ENCODE results near the gene CBX3. TPM values are rescaled to one million over a fixed set of nuclear protein-coding genes. Genes with fewer than 3 reads are reported as not detected.
"Not testable (repeated sequence)": the region's sequence is repeated elsewhere in the genome, so short reads cannot be mapped to it uniquely, and the experiment has no call there.

The CBX3 gene
- total RNA-seq, 6 experiments from 2014 or later, result 115 to 150 (median 140) TPM

- Mint-ChIP-seq H3K27me3 (ENCODE audit: insufficient read depth) (no peaks in the 10 kb centered on the region; the same call in none of the 2 replicates), H3K36me3 (ENCODE audit: low read depth) (no peaks in the 10 kb centered on the region; the same call in 1 of the 2 replicates), H3K4me1 (ENCODE audit: low read depth) (peaks cover 29% of the 10 kb centered on the region), H3K9me3 (no peaks in the 10 kb centered on the region), H3K4me3 (no peak overlapping the region), H3K27ac (no peak overlapping the region)
- DNase-seq, result no peak
- no peak for TF ChIP-seq CTCF (IDR thresholded peaks at IDR 0.05)
These were observed 39.1 kb upstream of the CBX3 start for GRCh38 chr7:26162431-26162830.

- H3K27me3 Mint-ChIP-seq (ENCODE audit: insufficient read depth); H3K36me3 Mint-ChIP-seq (ENCODE audit: low read depth); H3K27ac Mint-ChIP-seq; DNase-seq; H3K9me3 Mint-ChIP-seq; H3K4me3 Mint-ChIP-seq: not testable (repeated sequence)
- H3K4me1 Mint-ChIP-seq (ENCODE audit: low read depth), result peaks cover 15% of the 10 kb centered on the region
These were observed 37.7 kb upstream of the CBX3 start for GRCh38 chr7:26163804-26164203.

- Mint-ChIP-seq H3K4me3 (no peak overlapping the region), H3K36me3 (ENCODE audit: low read depth) (no peaks in the 10 kb centered on the region), H3K4me1 (ENCODE audit: low read depth) (no peaks in the 10 kb centered on the region), H3K27me3 (ENCODE audit: insufficient read depth) (no peaks in the 10 kb centered on the region; the same call in 1 of the 2 replicates), H3K9me3 (no peaks in the 10 kb centered on the region), H3K27ac (no peak overlapping the region)
- DNase-seq, result no peak
- no peak for TF ChIP-seq CTCF (IDR thresholded peaks at IDR 0.05)
These were observed 35.4 kb upstream of the CBX3 start for GRCh38 chr7:26165950-26166683.

- H3K4me1 Mint-ChIP-seq (ENCODE audit: low read depth), result no peaks in the 10 kb centered on the region
- H3K27me3 Mint-ChIP-seq (ENCODE audit: insufficient read depth), result no peaks in the 10 kb centered on the region; the same call in 1 of the 2 replicates
- H3K36me3 Mint-ChIP-seq (ENCODE audit: low read depth), result no peaks in the 10 kb centered on the region
- H3K9me3 Mint-ChIP-seq, result no peaks in the 10 kb centered on the region
- DNase-seq, result no peak
- no peak overlapping the region for H3K4me3 Mint-ChIP-seq
- H3K27ac Mint-ChIP-seq, result no peak overlapping the region
- no peak for TF ChIP-seq CTCF (IDR thresholded peaks at IDR 0.05)
These were observed 34.8 kb upstream of the CBX3 start for GRCh38 chr7:26166684-26167266.

- no peaks in the 10 kb centered on the region for H3K4me1 Mint-ChIP-seq (ENCODE audit: low read depth)
- DNase-seq, result no peak
- H3K27me3 Mint-ChIP-seq (ENCODE audit: insufficient read depth), result no peaks in the 10 kb centered on the region; the same call in 1 of the 2 replicates
- H3K27ac Mint-ChIP-seq, result no peak overlapping the region
- H3K4me3 Mint-ChIP-seq, result no peak overlapping the region
- no peak for TF ChIP-seq CTCF (IDR thresholded peaks at IDR 0.05)
- no peaks in the 10 kb centered on the region for H3K9me3 Mint-ChIP-seq
- no peaks in the 10 kb centered on the region for H3K36me3 Mint-ChIP-seq (ENCODE audit: low read depth)
These were observed 34.1 kb upstream of the CBX3 start for GRCh38 chr7:26167303-26167934.
